ENCODE measurements around the gene CFLAR. TPM values are rescaled to one million over a fixed set of nuclear protein-coding genes. Genes with fewer than 3 reads are reported as not detected.
A peak's percentile ranks its signal among the peaks of the same experiment; 100 is the strongest.

Gene CFLAR
- polyA plus RNA-seq, 1 of the 3 experiments (the other 2 are of a cell fraction) = 23.7 TPM

DNA sequence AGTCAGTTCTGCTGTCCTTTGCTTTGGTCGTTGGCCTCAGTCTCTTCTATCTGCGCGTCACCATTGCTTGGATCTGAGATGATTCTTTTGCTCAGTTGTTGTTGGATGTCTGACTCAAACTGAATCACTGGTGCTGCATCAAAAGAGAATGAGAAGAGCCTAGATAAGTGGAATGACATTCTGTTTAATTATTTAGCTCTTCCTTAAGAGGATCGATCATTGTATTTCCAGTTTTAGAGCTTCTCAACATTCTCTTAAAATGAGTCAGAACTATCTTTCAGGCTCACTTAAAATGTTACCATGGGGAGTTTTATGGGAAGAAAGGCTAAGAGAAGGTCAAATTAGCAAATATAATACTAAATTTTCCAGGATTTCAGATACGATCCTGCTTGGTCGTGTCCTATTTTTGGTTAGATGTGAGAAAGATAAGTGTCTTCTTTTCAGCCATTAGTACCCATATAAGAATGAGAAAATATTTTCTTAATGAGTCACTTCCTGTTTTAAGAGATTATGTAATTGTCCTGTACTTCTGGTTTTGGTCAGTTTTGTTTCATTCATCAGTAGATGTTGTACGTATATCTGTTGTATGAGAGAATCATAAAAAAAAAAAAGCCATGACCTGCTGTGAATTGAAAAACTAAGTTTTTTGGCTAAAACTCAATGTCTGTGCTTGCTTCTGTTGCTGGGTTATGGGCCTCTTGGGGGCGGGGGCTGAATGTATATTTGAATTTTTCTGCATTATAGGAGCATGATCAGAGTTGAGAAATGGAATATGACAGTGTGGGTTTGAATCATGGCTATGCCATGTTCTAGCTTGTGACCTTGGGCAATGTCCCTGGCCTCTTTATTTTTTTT is 35.4 kb downstream of the CFLAR start (continued):
- TF ChIP-seq, protein P1, sequence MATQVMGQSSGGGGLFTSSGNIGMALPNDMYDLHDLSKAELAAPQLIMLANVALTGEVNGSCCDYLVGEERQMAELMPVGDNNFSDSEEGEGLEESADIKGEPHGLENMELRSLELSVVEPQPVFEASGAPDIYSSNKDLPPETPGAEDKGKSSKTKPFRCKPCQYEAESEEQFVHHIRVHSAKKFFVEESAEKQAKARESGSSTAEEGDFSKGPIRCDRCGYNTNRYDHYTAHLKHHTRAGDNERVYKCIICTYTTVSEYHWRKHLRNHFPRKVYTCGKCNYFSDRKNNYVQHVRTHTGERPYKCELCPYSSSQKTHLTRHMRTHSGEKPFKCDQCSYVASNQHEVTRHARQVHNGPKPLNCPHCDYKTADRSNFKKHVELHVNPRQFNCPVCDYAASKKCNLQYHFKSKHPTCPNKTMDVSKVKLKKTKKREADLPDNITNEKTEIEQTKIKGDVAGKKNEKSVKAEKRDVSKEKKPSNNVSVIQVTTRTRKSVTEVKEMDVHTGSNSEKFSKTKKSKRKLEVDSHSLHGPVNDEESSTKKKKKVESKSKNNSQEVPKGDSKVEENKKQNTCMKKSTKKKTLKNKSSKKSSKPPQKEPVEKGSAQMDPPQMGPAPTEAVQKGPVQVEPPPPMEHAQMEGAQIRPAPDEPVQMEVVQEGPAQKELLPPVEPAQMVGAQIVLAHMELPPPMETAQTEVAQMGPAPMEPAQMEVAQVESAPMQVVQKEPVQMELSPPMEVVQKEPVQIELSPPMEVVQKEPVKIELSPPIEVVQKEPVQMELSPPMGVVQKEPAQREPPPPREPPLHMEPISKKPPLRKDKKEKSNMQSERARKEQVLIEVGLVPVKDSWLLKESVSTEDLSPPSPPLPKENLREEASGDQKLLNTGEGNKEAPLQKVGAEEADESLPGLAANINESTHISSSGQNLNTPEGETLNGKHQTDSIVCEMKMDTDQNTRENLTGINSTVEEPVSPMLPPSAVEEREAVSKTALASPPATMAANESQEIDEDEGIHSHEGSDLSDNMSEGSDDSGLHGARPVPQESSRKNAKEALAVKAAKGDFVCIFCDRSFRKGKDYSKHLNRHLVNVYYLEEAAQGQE (IDR thresholded peaks at IDR 0.05; ENCODE audit: low read depth, low read length) = no peak
- TF ChIP-seq SMC3 (IDR thresholded peaks at IDR 0.05; ENCODE audit: low read depth, low read length) (no peak), SIN3A (IDR thresholded peaks at IDR 0.05; ENCODE audit: borderline replicate concordance, low read depth, low read length) (no peak), RXRA (IDR thresholded peaks at IDR 0.05; ENCODE audit: borderline replicate concordance, low read depth) (peak; percentile 85), ELF1 (IDR thresholded peaks at IDR 0.05) (peak; percentile 26; the same call in 1 of the 2 replicates), NFIC (IDR thresholded peaks at IDR 0.05; ENCODE audit: borderline replicate concordance) (peak; percentile 35; the same call in 1 of the 2 replicates), JUND (IDR thresholded peaks at IDR 0.05) (peak; percentile 87), POLR2AphosphoS5 (IDR thresholded peaks at IDR 0.05; ENCODE audit: low read depth, low read length) (peak; percentile 52; the same call in 1 of the 2 replicates), TCF12 (IDR thresholded peaks at IDR 0.05) (peak; percentile 80), GATA2 (CRISPR knock-in tag; IDR thresholded peaks at IDR 0.05) (no peak), NRF1 (IDR thresholded peaks at IDR 0.05; ENCODE audit: low read depth, low read length) (no peak), TEAD4 (IDR thresholded peaks at IDR 0.05; ENCODE audit: borderline replicate concordance, insufficient read depth) (peak; percentile 85), FOXM1 (IDR thresholded peaks at IDR 0.05; ENCODE audit: low read depth) (peak; percentile 80), YY1 (IDR thresholded peaks at IDR 0.05; ENCODE audit: low read depth) (0 out of 2 replicates have a peak, but pooled peaks have one; percentile 49), RAD21 (IDR thresholded peaks at IDR 0.05; ENCODE audit: low read length) (no peak), MEF2A (IDR thresholded peaks at IDR 0.05; ENCODE audit: borderline replicate concordance, low read depth) (peak; percentile 74)
- TF ChIP-seq, protein P2, sequence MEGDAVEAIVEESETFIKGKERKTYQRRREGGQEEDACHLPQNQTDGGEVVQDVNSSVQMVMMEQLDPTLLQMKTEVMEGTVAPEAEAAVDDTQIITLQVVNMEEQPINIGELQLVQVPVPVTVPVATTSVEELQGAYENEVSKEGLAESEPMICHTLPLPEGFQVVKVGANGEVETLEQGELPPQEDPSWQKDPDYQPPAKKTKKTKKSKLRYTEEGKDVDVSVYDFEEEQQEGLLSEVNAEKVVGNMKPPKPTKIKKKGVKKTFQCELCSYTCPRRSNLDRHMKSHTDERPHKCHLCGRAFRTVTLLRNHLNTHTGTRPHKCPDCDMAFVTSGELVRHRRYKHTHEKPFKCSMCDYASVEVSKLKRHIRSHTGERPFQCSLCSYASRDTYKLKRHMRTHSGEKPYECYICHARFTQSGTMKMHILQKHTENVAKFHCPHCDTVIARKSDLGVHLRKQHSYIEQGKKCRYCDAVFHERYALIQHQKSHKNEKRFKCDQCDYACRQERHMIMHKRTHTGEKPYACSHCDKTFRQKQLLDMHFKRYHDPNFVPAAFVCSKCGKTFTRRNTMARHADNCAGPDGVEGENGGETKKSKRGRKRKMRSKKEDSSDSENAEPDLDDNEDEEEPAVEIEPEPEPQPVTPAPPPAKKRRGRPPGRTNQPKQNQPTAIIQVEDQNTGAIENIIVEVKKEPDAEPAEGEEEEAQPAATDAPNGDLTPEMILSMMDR (IDR thresholded peaks at IDR 0.05) = no peak
- TF ChIP-seq, protein P3, sequence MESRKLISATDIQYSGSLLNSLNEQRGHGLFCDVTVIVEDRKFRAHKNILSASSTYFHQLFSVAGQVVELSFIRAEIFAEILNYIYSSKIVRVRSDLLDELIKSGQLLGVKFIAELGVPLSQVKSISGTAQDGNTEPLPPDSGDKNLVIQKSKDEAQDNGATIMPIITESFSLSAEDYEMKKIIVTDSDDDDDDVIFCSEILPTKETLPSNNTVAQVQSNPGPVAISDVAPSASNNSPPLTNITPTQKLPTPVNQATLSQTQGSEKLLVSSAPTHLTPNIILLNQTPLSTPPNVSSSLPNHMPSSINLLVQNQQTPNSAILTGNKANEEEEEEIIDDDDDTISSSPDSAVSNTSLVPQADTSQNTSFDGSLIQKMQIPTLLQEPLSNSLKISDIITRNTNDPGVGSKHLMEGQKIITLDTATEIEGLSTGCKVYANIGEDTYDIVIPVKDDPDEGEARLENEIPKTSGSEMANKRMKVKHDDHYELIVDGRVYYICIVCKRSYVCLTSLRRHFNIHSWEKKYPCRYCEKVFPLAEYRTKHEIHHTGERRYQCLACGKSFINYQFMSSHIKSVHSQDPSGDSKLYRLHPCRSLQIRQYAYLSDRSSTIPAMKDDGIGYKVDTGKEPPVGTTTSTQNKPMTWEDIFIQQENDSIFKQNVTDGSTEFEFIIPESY (IDR thresholded peaks at IDR 0.05; ENCODE audit: borderline replicate concordance, low read depth) = 0 out of 2 replicates have a peak, but pooled peaks have one; percentile 26
- TF ChIP-seq, protein P4, sequence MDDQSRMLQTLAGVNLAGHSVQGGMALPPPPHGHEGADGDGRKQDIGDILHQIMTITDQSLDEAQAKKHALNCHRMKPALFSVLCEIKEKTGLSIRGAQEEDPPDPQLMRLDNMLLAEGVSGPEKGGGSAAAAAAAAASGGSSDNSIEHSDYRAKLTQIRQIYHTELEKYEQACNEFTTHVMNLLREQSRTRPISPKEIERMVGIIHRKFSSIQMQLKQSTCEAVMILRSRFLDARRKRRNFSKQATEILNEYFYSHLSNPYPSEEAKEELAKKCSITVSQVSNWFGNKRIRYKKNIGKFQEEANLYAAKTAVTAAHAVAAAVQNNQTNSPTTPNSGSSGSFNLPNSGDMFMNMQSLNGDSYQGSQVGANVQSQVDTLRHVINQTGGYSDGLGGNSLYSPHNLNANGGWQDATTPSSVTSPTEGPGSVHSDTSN (IDR thresholded peaks at IDR 0.05) = peak; percentile 80
- TF ChIP-seq, protein P5, sequence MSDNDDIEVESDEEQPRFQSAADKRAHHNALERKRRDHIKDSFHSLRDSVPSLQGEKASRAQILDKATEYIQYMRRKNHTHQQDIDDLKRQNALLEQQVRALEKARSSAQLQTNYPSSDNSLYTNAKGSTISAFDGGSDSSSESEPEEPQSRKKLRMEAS (IDR thresholded peaks at IDR 0.05; ENCODE audit: low read depth) = peak; percentile 50

Data from SK-N-SH (cell line).